DND-41 (cell line): Measurements from ENCODE around the gene ERBB4.

Experiments used
- CTCF ChIP-seq: IDR thresholded peaks from 2 replicates; pipeline ENCODE4 v1.5.1; 2012; ENCODE audit warnings: borderline replicate concordance, low read length, moderate library complexity, mild to moderate bottlenecking; ENCODE audit not compliant: poor library complexity, severe bottlenecking; ENCODE audit errors: extremely low read depth
- EZH2 ChIP-seq: IDR thresholded peaks from 3 replicates; pipeline ENCODE4 v1.6.1; 2012; ENCODE audit warnings: borderline replicate concordance, low read depth, mild to moderate bottlenecking, moderate library complexity, low read length, inconsistent platforms; ENCODE audit not compliant: severe bottlenecking

- no peak for TF ChIP-seq EZH2
- no peak for TF ChIP-seq CTCF
Measured at GRCh38 chr2:212361174-212361756, 177.3 kb downstream of the ERBB4 start.
